HT-29 (cell line): ENCODE results near the gene HIKESHI. TPM values are rescaled to one million over a fixed set of nuclear protein-coding genes. Genes with fewer than 3 reads are reported as not detected.
"Not testable (repeated sequence)": the region's sequence is repeated elsewhere in the genome, so short reads cannot be mapped to it uniquely, and the experiment has no call there.

Experiments used
- DNase-seq: peaks from one replicate; pipeline ENCODE4 v3.0.0-alpha.2; 2015; ENCODE audit warnings: low spot score
- total RNA-seq: library from RNA; depleted of rRNA; stranded (reverse); fragments of >200 nt; shearing (Covaris generic); gene quantifications from 2 replicates; pipeline ENCODE4 v1.2.3, GENCODE V29; 2014; rRNA removed

Gene HIKESHI, protein sequence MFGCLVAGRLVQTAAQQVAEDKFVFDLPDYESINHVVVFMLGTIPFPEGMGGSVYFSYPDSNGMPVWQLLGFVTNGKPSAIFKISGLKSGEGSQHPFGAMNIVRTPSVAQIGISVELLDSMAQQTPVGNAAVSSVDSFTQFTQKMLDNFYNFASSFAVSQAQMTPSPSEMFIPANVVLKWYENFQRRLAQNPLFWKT
- 29.0 and 31.4 TPM in 2 replicates for total RNA-seq

DNA sequence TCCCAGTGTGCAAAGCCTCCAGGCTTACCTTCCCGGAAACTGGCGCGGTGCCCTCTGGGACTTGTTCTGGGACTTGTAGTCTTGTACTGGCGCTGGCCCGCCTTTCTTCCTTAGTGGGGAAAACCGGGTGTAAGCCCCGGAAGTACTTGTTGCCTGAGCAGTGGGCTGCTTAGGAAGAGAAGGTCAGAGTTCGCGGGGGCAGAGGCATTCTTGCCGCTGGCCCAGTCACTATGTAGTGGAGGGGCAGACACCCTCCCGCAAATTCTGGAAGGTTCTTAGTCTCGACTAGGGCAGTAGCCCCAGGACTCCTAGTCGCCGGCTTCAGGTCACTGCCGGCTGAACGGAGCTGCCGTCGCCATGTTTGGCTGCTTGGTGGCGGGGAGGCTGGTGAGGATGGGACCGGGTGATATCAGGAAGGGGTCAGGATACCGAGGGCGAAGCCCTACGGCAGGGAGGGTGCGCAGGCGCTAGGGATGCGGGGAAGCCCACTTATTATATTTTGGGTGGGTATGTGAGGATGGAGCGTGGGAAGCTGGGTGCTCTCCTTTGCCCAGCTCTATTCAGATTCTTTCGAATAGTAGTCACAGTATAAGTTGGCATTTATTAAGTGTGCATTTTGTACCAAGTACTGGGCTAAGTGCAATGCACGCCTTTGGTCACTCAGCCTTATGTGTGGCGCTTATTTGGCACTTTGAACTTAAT, at the start of gene HIKESHI:
Gene HIKESHI (plus strand): TSS at position 149 of the 702 bp plus-strand sequence. CDS start 209 bp downstream, at position 358.
- DNase-seq, result peak; percentile 100

DNA sequence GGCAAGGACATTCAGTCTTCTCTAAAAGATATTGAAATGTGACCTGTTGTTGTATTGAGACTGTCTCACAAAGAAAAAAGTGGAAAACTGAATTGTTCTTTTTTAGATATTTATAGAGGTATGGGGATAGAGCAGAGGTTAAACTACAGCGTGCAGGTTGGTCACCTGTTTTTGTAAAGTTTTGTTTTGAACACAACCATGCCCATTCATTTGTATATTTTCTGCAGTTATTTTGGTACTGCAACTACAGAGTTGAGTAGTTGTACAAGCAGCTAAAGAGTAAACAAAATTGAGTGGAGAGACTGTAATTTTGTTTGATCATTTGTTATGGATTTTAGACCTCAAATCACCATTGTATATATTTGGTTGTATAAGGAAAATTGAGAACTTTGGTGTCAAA, 46.1 kb upstream of the HIKESHI start:
- DNase-seq, result no peak

DNA sequence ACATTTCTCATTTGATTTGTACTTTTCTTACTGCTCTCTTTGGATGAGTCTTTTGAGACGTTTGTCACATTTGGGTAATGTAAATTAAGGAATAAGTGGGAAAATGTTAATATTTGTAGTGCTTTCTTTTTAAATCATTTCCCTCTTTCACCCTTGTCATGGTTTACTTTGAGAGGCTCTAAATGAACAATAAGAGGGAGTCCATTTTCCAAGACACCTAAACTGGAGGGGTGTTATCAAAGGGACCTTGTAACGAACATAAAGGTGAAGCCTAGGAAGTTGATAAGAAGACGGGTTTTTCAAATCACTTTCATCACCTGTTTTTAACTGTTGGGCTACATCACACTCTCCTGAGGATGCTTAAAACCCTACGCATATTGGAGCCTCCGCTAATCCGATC, 45.4 kb upstream of the HIKESHI start:
- no peak for DNase-seq

DNA sequence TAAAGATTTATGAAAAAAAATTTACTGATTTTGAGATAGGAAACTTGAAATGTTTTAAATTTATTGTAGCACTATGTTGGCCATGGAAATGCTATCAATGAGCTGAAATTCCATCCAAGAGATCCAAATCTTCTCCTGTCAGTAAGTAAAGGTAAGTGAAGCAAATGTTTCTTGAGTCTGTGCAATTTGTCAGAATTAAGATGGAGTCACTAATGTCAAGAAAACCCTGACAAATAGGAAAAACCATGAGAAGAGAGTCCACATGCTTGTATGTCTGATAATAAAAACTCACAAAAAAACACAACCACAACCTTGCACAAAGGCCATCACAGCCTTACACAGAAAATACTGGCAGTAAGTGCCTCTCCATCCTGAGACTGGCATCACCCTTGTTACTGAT, 44.6 kb upstream of the HIKESHI start:
- DNase-seq, result no peak

DNA sequence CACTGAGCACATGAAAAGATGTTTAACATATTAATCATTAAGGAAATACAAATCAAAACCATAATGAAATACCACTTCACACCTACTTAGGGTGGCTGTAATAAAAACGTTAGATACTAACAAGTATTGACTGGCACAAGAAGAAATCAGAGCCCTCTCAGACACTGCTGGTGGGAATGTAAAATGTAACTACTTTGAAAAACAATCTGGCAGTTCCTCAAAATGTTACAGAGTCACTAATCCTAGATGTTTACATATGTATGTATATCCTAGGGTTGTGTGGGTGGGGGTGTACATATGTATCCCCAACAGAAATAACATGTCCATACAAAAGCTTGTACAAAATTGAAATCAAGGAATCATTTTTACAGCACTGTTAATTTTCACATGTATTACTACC, 42.3 kb upstream of the HIKESHI start:
- DNase-seq, result no peak

DNA sequence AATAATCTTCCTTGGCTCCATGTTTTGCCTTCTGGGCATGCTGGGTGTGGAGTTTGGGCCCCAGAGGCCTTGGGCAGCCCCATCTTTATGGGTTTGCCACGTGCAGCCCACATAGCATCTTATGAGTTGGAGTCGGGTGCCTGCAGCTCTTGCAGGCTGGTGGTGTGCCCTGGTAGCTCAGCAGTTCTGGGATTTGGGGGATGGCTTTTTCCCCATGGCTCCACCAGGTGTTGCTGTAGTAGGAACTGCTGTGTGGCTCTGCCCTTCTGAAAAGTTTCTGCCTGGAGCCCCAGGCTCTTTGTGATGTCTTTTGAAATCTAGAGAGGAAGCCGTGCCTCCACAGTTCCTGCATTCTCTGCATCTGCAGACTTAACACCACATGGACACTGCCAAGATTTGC, 40.7 kb upstream of the HIKESHI start:
- DNase-seq, result no peak

DNA sequence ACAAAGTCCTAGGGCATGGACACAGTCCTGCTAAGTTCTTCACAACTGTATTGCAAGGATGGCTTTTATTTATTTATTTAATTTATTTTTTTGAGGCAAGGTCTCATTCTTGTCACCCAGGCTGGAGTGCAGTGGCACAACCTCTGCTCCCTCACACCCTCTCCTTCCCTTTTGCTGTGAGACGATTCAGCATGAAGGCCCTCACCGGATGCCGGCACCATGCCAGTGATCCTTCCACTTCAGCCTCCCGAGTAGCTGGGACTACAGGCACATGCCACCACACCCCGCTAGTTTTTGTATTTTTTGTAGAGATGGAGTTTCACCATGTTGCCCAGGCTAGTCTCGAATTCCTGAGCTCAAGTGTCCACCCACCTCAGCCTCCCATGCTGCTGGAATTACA, 39.7 kb upstream of the HIKESHI start:
- DNase-seq, result no peak

DNA sequence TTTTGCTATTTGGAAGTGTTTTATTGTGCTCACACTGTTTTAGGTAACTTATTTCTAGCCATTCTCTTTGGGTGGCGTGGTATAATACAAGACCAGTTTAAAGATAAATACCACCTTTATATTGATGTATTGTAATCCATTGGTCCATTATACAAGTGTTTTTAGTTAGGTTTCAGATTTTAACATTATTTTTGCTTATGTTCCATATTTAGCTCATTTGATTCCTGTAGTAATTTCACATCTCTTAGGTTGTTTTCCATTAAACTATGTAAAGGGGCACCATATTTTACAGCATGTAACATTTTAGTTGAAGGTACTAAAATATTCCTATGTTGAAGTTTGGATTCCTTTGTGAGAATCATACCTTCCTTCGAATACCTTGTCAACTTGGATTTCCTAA, 37.4 kb upstream of the HIKESHI start:
- DNase-seq, result no peak

DNA sequence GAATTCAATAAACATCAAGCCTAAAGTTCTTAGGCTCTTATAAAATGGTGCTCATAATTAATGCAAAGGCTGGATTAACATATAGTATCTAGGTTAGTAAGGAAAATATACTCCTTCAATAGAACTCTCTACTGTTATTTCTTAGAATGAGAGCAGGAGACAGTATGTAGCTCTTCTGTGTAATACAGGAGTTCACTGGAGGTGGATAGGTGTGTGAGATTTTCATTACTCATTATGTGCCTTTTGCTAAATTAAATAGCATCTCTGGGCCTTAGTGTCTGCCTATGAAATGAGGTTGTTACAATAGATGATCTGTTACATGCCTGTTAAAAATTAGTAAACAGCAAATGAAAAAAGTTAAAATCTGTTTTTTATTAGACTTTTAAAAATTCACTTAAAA, 36.8 kb upstream of the HIKESHI start:
- no peak for DNase-seq

DNA sequence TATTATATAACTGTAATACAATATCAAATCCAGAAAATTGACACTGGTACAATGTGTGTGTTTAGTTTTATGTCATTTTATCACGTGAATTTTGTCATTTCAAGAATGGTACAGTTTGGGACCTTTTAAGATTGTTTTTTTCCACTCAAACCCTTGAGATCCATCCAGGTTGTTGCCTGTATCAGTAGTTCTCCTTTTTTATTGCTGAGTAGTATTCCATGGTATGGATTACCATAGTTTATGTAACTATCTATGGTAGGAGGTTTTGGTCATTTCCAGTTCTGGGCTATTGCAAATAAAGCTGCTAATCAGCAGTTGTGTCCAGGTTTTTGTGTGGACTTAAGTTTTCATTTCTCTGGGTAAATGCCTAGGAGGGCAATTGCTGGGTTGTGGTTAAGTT, 32.4 kb upstream of the HIKESHI start:
- no peak for DNase-seq

DNA sequence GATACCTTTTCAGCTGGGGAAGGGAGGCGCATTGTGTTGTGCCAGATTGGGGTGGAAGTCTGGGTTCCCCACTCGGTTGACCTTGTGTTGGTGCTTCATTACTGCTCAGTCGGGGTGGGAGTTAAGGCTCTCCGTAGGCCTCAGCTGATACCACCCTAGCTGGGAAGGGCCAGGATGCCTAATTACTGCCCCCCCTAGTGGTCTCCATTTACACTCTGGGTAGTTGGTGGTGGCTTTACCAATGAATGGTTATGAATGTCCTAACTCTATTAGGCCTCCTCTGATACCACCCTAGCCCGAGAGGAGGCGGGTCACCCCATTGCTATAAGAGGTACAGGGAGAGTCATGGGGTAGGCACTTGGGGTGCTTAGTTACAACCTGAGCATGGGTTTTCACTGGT, 27.5 kb upstream of the HIKESHI start:
- DNase-seq, result peak; percentile 13

DNA sequence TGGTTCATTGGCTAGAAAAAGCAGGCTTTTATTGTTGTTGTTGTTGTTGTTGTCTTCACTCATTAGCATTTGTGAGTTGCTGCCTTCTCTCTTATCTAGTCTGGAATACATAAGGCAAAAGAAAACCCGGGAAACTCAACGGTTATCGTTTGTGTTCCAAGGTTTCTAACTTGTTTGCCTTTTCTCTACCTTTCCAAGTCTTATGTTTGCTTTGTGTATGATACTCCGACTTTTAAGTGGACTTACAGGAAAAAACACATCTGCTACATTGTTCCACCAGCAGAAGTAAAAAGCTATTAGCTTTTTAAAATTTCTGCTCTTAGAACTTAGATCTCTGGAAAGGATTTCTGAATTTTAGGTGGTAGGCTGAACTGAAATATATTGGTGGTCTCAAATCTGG, 27.0 kb upstream of the HIKESHI start:
- no peak for DNase-seq

DNA sequence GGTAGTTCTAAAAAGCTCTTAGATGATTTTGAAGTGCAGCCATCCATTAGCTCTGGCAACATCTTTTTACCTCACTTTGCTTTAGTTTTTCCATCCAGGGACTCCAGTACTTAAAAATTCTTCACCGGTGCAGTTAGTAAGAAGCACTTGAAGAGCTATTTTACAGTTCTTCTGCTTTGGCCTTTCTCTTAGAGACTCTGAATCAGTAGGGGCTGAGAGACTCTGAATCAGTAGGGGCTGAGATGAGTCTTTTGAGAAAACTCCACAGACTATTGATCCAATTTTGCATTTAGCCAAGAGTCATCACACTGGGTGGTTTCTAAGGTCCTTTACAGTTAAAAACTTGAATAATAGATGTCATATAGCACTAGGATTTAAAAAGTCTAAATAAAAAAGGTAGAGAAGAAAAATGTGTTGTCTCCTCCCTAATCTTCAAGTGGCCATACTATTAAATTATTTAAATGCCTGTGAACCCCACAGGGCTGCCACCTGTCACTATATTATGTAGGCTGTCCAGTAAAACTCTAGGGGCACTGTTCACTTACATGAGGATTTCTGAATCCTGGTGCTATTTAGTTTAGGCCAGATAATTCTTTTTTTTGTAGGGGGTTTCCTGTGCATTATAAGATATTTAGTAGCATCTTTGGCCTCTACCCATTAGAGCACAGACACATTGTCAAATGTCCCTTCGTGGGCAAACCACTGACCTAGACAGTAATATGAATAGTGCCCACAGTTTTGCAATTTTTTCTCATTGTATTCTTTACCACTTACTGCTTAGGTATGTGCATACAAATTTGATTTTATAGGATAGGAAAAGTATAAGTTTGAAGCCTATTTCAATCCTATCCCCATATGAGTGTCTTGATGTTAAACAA, 26.3 kb upstream of the HIKESHI start:
- no peak for DNase-seq

DNA sequence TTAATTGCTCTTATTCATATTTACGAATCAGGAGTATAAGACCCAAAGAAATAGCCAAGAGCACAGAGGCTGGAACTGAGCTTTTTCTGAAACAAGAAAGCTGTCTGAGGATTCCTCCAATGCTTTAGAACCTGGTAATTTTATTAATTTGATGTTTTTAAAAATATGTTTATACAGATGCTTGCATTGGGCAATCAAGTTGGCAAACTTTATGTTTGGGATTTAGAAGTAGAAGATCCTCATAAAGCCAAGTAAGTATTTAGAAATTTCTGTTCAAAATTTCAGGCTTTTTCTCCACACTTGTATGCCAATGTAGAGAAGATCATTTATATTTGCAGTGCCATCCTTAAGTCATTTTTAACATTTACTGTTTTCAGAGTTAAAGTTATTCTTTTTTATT, 24.3 kb upstream of the HIKESHI start:
- DNase-seq, result no peak

DNA sequence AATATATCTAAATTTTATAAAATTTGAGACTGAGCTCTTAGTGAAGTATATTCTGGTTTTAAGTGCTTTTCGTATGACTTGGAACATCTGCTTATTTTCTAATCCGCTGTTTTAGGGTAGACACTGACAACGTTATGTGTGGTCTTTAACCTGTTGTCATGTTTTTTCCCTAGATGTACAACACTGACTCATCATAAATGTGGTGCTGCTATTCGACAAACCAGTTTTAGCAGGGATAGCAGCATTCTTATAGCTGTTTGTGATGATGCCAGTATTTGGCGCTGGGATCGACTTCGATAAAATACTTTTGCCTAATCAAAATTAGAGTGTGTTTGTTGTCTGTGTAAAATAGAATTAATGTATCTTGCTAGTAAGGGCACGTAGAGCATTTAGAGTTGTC, 23.8 kb upstream of the HIKESHI start:
- DNase-seq, result no peak

DNA sequence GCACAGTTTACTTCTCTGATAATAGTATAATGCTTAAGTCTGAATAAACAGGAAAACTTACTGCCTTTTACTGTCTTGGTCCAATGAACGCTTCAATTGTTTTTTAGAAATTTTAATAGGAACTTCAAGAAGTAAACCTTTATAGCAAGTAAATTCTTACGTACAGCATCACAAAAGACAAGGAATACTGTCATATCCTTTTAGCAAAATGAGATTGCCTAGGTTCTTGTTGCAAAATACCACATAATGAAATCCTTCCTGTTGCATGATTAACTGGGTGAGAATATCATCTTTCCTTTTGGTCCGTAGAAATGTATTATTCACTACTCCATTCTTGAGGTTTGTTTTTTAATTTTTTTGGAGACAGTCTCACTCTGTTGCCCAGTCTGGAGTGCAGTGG, 22.3 kb upstream of the HIKESHI start:
- DNase-seq, result no peak

DNA sequence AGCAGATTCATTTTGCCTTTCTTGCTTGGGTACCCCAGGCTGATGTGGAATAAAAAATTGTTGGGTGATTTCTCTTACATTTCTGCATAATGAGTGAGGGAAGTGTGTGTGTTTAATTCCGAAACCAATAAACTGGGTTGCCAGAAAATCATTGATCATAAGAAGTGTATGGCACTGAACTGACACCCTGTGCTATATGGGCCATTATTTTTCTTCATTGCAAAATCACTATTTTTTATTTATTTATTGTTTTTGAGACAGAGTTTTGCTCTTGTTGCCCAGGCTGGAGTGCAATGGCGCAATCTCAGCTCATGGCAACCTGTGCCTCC, 14.6 kb upstream of the HIKESHI start:
- no peak for DNase-seq

DNA sequence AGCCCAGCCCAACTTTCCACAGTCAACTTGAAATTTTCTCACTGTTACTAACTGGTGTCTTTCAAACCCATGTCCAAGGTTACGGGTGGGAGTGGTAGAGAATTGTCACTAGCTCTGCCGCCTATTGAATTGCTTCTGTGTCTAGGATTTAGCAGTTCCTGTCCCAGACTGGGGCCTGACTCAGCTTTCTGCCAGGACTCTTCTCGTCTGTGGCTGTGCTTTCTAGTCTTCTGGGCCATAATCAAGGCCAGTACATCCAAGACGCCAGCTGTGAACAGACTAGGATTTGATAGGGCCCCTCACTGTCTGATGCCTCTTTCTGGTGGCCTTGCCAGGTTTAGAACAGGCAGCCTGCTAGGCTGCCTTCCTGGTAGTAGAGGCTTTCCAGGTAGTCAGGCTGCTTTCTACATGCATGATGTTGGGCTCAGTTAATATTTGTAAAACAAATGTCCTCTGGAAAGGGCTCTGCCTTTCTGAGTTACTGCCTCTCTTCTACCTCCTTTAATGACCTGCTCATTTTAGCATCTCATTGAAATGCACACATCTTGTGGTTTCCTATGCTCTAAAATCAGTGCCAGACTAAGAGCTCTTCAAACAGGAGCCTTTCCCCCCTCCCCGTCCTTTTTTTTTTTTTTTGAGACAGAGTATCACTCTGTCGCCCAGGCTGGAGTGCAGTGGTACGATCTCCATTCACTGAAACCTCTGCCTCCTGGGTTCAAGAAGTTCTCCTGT, 13.1 kb upstream of the HIKESHI start:
- DNase-seq, result no peak

DNA sequence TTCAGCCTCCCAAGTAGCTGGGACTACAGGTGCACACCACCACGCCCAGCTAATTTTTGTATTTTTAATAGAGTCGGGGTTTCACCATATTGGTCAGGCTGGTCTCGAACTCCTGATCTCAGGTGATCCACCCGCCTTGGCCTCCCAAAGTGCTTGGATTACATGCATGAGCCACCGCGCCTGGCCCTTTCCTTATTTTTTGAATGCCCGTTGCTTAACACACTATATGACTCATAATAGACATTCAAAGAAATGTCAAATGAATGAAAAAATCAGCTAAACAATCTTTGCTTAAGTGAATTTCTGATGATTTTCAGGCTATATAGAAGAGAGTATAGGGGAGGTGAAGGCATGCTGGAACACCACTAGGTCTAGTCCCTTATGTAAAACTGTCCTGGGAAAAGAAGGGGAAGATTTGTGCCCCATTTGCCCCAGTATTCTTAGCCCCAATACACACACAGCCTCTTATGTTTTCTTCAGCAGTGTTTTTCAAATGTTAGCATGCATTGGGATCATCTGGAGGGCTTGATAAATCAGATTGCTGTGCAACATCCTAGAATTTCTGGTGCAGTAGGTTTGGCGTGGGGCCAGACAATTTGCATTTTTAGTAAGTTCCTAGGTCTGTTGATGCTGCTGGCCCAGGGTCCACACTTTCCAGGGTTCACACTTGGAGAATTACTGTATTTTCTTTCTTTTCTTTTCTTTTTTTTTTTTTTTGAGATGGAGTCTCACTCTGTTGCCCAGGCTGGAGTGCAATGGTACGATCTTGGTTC, 12.3 kb upstream of the HIKESHI start:
- DNase-seq, result not testable (repeated sequence)

DNA sequence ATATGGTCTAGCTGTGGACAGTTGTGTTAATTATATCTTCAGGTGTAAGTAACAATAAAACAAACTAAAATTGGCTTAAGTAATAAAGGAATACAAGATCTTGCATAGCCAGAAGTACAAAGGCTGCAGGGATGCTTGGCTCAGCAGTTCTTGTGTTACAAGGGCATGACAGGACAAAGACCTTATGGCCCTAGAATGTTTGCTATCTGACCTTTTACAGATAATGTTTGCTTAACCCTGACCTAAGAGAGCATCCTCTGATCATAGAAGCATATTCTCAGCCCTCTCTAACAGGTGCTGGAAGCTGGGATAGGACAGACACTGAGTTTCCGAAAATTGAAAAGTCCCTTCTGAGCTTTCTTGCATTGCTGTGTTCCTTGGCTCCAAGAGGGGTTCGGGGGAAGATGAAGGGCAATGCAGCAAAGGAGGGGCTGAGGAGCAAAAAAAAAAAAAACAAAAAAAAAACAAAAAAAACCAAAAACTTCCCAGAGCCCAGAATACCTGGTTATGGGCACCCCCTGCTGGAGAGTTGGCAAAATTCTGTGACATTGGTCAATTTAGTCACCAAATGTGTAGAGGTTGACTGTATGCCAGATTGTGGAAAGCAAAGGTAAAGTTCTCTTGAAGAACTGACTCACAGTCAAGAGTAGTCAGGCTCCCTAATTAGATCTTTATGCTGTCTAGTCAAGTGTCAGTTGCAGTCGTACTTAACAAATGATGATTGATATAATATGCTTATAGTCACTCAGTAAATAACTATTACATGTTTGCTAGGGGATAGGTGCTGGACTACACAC, 10.4 kb upstream of the HIKESHI start:
- DNase-seq, result peak; percentile 75
